HG02852 (cell line): Measurements from ENCODE around the gene PPP1R12B.

Experiments
- ATAC-seq: cut with Tn5 transposase; IDR thresholded peaks from one replicate; pipeline ENCODE4 v1.9.1; 2021; ENCODE audit warnings: mild to moderate bottlenecking, moderate library complexity; ENCODE audit not compliant: unreplicated experiment

PPP1R12B gene, protein sequence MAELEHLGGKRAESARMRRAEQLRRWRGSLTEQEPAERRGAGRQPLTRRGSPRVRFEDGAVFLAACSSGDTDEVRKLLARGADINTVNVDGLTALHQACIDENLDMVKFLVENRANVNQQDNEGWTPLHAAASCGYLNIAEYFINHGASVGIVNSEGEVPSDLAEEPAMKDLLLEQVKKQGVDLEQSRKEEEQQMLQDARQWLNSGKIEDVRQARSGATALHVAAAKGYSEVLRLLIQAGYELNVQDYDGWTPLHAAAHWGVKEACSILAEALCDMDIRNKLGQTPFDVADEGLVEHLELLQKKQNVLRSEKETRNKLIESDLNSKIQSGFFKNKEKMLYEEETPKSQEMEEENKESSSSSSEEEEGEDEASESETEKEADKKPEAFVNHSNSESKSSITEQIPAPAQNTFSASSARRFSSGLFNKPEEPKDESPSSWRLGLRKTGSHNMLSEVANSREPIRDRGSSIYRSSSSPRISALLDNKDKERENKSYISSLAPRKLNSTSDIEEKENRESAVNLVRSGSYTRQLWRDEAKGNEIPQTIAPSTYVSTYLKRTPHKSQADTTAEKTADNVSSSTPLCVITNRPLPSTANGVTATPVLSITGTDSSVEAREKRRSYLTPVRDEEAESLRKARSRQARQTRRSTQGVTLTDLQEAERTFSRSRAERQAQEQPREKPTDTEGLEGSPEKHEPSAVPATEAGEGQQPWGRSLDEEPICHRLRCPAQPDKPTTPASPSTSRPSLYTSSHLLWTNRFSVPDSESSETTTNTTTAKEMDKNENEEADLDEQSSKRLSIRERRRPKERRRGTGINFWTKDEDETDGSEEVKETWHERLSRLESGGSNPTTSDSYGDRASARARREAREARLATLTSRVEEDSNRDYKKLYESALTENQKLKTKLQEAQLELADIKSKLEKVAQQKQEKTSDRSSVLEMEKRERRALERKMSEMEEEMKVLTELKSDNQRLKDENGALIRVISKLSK

GRCh38 chr1:202348509-202349205, at the start of gene PPP1R12B:
Gene PPP1R12B, plus strand, starts transcription at chr1:202348699. Its CDS starts 153 bp downstream, at chr1:202348852.
- ATAC-seq, result peak; percentile 96

- ATAC-seq, result no peak
Measured at GRCh38 chr1:202302166-202302565, 46.3 kb upstream of the PPP1R12B start.

DNA sequence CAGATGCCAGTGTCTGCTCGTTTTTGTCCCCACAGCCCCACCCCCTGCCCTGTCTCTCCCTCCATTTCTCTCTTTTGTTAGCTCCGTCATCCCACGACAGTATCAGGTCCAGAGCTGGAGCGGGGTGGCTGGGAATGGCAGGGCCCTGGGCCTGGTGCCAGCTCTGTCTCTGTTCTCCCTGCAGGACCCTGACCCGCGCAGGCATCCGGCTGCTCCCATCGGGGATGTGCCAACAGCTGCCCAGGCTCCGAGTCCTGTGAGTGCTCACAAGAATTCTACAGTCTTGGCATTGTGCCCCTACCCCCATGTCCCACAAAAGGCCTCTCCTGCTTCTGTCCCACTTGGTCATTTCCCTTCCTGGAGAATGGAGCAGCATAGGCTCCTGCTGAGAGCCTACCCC, 44.1 kb upstream of the PPP1R12B start:
- ATAC-seq, result no peak

DNA sequence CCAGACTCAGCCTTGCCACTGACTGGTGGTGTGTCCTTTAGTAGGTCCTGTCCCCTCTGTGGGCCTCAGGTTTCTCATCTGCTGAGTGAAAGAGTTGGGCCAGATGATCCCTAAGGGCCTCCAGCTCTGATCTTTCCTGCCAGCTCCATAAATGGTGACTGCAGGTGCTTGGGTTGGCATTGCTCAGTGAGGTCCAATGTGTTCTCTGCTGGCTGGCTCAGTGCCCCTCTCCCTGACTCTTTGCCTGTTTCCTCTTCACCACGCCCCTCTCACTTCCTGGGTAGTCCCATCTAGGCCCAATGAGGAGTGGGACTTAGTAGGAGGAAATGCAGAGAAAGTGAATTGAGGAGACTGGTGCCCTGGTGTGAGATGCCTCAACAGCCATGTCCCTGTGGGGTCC, 43.3 kb upstream of the PPP1R12B start:
- ATAC-seq, result no peak

DNA sequence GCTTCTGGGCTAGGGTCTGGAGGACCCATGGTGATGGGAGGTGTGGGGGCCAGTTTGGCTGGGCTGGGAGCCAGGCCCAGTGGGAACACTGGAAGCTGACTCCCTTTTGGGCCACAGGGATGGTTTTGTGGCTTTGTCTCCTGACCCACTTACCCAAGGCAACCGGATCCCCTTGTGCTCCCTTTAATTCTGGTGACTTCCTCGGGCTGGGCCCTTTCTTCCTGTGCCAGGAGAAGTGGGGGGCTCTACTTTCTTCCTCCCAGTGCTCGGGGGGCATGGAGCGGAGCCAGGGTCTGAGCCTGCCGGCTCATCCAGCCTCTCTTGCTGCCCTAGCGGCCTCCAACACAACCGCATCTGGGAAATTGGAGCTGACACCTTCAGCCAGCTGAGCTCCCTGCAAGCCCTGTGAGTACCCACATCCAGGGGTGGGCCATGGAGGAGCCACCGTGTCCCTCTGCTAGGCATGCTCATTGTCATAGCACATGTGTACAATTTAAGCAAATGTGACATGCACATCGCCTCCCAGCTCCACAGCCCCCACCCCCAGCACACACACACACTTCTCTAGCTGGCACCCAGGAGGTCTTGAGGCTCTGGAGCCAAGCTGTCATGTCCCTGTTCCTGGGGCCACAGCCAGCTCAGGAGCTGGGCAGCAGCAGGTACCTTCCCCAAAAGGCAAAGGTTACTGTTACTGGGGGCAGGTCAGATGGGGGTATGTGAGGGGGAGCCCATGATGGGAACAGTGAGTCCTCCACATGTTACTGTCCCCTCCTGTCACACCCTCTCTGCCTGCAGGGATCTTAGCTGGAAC, 41.8 kb upstream of the PPP1R12B start:
- ATAC-seq, result no peak

GRCh38 chr1:202310071-202310725, 38.3 kb upstream of the PPP1R12B start:
- no peak for ATAC-seq

- ATAC-seq, result no peak
Measured at GRCh38 chr1:202310746-202311145, 37.8 kb upstream of the PPP1R12B start.

DNA sequence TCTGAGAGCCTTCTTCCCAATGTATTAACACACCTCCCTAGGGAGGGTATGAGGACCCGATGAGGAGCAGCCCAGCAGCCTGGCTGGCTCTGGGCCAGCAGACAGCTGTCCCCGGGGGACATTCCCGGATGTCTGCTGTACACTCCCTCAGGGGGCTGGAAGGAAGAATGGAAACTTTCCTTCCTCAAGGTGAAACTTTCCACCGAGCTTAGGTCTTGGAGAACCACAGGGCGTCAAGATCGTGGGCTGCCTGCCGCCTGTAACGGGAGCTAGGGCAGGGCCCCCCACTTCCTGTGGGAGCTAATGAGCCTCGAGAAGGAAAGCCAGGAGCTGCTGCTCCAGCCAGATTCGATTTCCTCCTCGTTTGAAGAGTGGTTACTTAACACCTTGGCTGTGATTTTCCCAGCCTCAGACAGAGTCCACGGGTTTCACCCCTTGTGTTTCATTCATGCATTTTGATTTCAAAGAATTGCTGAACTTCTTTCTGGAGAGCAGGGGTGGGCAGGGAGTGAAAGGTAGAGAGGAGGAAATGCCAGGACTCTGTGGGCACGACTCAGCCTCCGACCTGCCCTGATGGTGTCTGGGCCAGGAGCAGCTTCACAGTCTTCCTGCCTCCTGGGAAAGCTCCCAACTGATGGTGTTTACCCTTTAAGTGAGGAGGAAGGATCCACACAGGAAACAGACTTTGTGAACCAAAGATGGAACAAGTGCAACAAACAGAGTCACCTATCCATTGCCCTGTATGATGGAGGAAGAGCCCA, 36.4 kb upstream of the PPP1R12B start:
- no peak for ATAC-seq

DNA sequence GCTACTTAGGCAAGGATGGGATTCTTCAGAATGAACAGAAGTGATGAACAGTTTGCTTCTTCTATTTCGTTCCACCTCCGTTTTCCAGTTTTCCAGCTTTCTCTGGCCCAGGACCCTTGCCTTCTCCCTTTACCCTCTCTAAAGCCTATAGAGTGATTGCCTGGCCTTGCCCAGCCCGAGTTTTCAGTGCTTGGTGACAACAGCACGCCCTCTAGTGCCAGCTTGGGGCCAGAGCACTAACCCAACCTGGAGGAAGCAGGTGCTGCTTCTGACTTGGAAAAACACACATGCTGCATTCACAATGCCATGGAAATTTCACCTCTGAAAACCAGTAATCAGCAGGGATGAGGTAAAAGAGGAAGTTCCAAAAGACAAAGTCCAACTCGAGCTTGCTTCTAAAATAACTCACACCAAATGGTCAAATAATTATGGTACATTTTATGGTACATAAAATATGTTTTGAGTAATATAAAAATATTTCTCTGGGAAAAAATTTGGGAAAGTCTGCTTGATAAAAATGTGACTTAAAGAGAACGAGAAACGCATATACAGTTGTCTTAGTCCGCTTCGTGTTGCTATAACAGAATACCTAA, 32.8 kb upstream of the PPP1R12B start:
- no peak for ATAC-seq

DNA sequence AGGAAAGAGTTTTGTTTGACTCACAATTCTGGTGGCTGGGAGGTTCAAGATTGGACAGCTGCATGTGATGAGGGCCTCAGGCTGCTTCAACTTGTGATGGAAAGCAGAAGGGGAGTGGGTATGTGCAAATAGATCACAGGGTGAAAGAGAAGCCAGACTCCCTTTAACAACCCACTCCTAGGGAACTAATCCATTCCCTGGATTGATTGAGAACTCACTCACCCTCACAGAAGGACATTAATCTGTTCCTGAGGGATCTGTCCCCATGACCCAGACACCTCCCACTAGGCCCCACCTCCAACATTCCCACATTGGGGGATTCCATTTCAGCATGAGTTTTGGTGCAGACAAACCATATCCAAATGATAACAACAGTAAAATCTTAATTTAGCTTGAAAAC, 32.3 kb upstream of the PPP1R12B start:
- ATAC-seq, result no peak

GRCh38 chr1:202317941-202318925, 30.3 kb upstream of the PPP1R12B start:
- ATAC-seq, result no peak

- no peak for ATAC-seq
Measured at GRCh38 chr1:202319381-202320080, 29.0 kb upstream of the PPP1R12B start.

GRCh38 chr1:202320081-202320405, 28.5 kb upstream of the PPP1R12B start:
- ATAC-seq, result no peak

- ATAC-seq, result no peak
Measured at GRCh38 chr1:202323731-202324130, 24.8 kb upstream of the PPP1R12B start.

DNA sequence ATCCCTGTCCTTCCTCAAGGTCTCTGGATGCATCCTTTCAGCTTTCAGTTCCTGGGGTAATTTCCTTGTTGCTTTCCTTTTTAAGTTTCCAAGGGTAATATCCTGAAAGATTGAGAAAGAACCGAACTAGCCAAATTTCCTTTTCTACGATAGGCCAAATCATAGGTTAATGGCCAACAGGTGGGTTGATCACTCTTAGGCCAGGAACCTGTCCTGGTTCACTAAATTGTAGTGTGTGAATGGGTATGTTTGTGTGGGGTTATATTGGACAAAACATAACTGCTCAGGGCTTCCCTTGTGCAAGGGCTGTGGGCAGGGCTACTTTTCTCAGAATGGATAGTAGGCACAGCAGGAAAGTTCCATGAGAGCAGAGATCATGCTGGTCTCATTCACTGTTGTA, 23.9 kb upstream of the PPP1R12B start:
- ATAC-seq, result no peak

DNA sequence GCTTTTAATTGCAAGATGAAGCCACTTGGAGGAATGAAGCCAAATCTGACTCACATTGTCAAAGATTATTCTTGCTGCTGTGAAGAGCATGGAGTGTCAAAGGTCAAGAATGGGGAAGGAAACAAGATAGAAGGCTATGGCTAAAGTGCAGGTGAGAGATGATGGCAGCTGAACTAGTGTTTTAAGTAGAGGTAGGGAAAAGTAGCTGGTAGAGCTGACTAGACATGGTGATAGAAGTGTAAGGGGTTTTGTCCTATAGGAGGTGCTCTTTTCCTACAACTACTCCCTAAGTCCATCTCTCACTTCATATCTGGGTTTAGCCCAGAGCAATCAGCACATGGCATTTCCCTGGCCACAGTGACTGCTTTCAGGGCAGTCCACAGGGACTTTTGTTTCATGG, 18.6 kb upstream of the PPP1R12B start:
- ATAC-seq, result no peak

- no peak for ATAC-seq
Measured at GRCh38 chr1:202333861-202334260, 14.6 kb upstream of the PPP1R12B start.
